ENCODE data around the gene CDK17. TPM values are rescaled to one million over a fixed set of nuclear protein-coding genes. Genes with fewer than 3 reads are reported as not detected.
"Not testable (repeated sequence)": the region's sequence is repeated elsewhere in the genome, so short reads cannot be mapped to it uniquely, and the experiment has no call there.

CDK17 gene
- total and polyA plus RNA-seq, 10 donors, result 12.9 to 108 (median 66.4) TPM

DNA sequence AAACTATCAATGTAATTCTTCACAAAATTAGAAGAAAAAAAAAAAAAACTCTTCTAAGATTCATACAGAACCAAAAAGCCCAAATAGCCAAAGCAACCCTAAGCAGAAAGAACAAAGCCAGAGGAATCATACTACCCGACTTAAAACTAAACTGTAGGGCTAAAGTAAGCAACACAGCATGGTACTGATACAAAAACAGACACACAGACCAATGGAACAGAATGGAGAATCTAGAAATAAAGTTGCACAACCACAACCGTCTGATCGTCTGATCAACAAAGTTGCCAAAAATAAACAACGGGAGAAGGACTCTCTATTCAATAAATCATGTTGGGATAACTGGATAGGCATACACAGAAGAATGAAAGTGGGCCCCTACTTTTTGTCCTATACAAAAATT, 16.9 kb downstream of the CDK17 start:
- Histone ChIP-seq H3K27me3 (replicated peaks in 1 of 7) (no peaks in the 10 kb centered on the region), H3K9me3 (peaks cover 0 to 8% (median 0%) of the 10 kb centered on the region in 8 donors), H3K4me3 (no peak overlapping the region), H3K4me1 (peaks cover 13 to 100% (median 66%) of the 10 kb centered on the region in 6 donors), H3K27ac (no peak overlapping the region), H3K36me3 (no peaks in the 10 kb centered on the region)
- no peak for TF ChIP-seq POLR2A (IDR thresholded peaks at IDR 0.05)
- no peak for TF ChIP-seq POLR2AphosphoS5 (IDR thresholded peaks at IDR 0.05)
- TF ChIP-seq, protein P1, sequence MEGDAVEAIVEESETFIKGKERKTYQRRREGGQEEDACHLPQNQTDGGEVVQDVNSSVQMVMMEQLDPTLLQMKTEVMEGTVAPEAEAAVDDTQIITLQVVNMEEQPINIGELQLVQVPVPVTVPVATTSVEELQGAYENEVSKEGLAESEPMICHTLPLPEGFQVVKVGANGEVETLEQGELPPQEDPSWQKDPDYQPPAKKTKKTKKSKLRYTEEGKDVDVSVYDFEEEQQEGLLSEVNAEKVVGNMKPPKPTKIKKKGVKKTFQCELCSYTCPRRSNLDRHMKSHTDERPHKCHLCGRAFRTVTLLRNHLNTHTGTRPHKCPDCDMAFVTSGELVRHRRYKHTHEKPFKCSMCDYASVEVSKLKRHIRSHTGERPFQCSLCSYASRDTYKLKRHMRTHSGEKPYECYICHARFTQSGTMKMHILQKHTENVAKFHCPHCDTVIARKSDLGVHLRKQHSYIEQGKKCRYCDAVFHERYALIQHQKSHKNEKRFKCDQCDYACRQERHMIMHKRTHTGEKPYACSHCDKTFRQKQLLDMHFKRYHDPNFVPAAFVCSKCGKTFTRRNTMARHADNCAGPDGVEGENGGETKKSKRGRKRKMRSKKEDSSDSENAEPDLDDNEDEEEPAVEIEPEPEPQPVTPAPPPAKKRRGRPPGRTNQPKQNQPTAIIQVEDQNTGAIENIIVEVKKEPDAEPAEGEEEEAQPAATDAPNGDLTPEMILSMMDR (IDR thresholded peaks at IDR 0.05 in 8 of 11, conservative IDR thresholded peaks at IDR 0.05 in 3 of 11), result no peak
- 71 to 89% (median 79%) methylated on average over 4 of the region's 4 CpGs for WGBS, 5 donors
- intact Hi-C loops (cut with DNase I; ENCODE audit: low total_unique reads), result loop anchor here (10.0 kb wide), 1 partner anchor 49 kb away; no protein-coding TSS in a partner anchor
- no peak for DNase-seq

DNA sequence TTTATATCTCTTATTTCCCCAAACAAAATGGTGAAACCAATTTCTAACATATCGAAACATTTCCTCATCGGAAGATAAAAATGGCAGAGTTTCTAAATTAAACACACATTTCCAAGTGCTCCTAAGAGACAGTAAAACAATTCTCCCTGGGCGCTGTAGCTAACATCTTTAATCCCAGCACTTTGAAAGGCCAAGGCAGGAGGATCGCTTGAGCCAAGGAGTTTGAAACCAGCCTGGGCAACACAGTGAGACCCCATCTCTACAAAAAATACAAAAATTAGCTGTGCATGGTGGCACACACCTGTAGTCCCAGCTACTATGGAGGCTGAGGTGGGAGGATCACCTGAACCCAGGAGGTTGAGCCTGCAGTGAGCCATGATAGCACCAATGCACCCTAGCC, 20.5 kb downstream of the CDK17 start:
- intact Hi-C loops (cut with DNase I; ENCODE audit: low total_unique reads), result loop anchor here (10.0 kb wide), 1 partner anchor 45 kb away; no protein-coding TSS in a partner anchor
- peaks cover 0 to 13% (median 0%) of the 10 kb centered on the region in 8 donors for H3K9me3 ChIP-seq
- H3K36me3 ChIP-seq; H3K4me3 ChIP-seq; DNase-seq; H3K27me3 ChIP-seq (replicated peaks in 1 of 7); H3K27ac ChIP-seq: not testable (repeated sequence)
- peaks cover 26 to 97% (median 72%) of the 10 kb centered on the region in 6 donors for H3K4me1 ChIP-seq
- WGBS, 5 donors, result 91 to 97% (median 94%) methylated on average over 4 of the region's 4 CpGs

DNA sequence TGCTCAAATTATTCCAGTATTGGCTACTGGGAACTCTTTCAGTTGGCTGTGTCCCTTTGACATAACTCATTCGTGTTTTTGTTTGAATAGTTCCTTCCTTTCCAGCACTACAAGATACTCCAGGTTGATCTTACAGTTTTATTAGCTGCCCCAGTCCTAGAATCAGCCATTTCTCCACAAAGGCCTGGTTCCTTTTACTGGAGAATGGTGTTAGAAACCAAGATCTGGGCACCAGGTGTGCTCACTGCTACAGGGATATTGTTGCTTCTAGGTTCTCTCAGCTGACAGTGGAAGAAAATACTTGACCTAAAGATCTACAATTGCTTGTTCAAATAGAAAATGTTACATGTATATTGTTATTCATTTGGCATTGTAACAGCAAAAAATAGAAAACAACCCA, 21.9 kb downstream of the CDK17 start:
- intact Hi-C loops (cut with DNase I; ENCODE audit: low total_unique reads), result no loop called here
- H3K4me3 ChIP-seq, result no peak overlapping the region
- peak overlapping the region in 5 of 8 donors; percentile 51 to 73 (median 68) for H3K27ac ChIP-seq
- 36 to 45% (median 43%) methylated on average over 1 of the region's 1 CpG for WGBS, 5 donors
- peaks cover 0 to 13% (median 0%) of the 10 kb centered on the region in 8 donors for H3K9me3 ChIP-seq
- H3K36me3 ChIP-seq, result no peaks in the 10 kb centered on the region
- H3K27me3 ChIP-seq (replicated peaks in 1 of 7), result no peaks in the 10 kb centered on the region
- no peak for DNase-seq
- TF ChIP-seq POLR2AphosphoS5 (IDR thresholded peaks at IDR 0.05), result no peak
- TF ChIP-seq, protein P1 (IDR thresholded peaks at IDR 0.05 in 8 of 11, conservative IDR thresholded peaks at IDR 0.05 in 3 of 11), result no peak
- TF ChIP-seq POLR2A (IDR thresholded peaks at IDR 0.05), result no peak
- H3K4me1 ChIP-seq, result peaks cover 32 to 97% (median 75%) of the 10 kb centered on the region in 6 donors

DNA sequence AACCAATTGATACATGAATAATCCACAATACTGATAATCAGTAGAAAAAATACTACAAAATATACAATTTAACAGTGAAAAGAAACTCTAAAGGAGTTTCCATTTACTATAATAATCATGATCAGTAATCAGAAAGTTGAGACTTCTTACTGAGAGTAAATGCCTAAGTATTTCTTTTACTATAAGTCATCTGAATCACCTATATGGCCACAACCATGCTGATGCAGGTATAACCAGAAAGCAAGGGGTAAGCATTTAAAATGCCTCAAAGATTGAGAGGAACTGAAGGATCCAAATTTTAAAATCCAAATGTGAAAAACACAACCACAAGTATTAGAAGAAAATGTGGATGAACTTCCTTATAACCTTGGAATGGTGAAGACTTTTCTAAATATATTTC, 23.4 kb downstream of the CDK17 start:
- TF ChIP-seq POLR2A (IDR thresholded peaks at IDR 0.05) (no peak), POLR2AphosphoS5 (IDR thresholded peaks at IDR 0.05) (no peak)
- TF ChIP-seq, protein P1 (IDR thresholded peaks at IDR 0.05 in 8 of 11, conservative IDR thresholded peaks at IDR 0.05 in 3 of 11), result no peak
- intact Hi-C loops (cut with DNase I; ENCODE audit: low total_unique reads), result no loop called here
- no peaks in the 10 kb centered on the region for H3K27me3 ChIP-seq (replicated peaks in 1 of 7)
- H3K36me3 ChIP-seq, result no peaks in the 10 kb centered on the region
- DNase-seq, result no peak
- peaks cover 32 to 97% (median 81%) of the 10 kb centered on the region in 6 donors for H3K4me1 ChIP-seq
- peak overlapping the region in 6 of 8 donors; percentile 51 to 73 (median 65) for H3K27ac ChIP-seq
- H3K4me3 ChIP-seq, result no peak overlapping the region
- peaks cover 0 to 7% (median 0%) of the 10 kb centered on the region in 8 donors for H3K9me3 ChIP-seq
